Activated CD4-positive, CD25-positive, alpha-beta regulatory T cell treated with anti-CD3 and anti-CD28 coated beads, Interleukin-2, amount 50 U/mL, for 24 hours (primary cell): Measurements from ENCODE around the gene EDEM1.
"Not testable (repeated sequence)": the region's sequence is repeated elsewhere in the genome, so short reads cannot be mapped to it uniquely, and the experiment has no call there.

ENCODE experiments used
- ATAC-seq, 2 donors: fragments of 150-1000 bp; cut with Tn5 transposase; one replicate each; pipeline ENCODE4 v1.10.0; 2021; ENCODE audit warnings: mild to moderate bottlenecking in 1 of 2, moderate library complexity in 1 of 2

Gene EDEM1

GRCh38 chr3:5238545-5238944 lies 51.0 kb downstream of the EDEM1 start:
- ATAC-seq: no peak

- no peak for ATAC-seq
Measured at GRCh38 chr3:5239602-5240001, 52.1 kb downstream of the EDEM1 start.

- ATAC-seq: no peak
Measured at GRCh38 chr3:5240740-5241139, 53.2 kb downstream of the EDEM1 start.

- not testable (repeated sequence) for ATAC-seq
Measured at GRCh38 chr3:5242785-5243184, 55.3 kb downstream of the EDEM1 start.

- no peak for ATAC-seq
Measured at GRCh38 chr3:5245927-5246326, 58.4 kb downstream of the EDEM1 start.

- ATAC-seq: no peak
Measured at GRCh38 chr3:5248822-5249221, 61.3 kb downstream of the EDEM1 start.

- ATAC-seq: no peak
Measured at GRCh38 chr3:5250467-5251195, 63.1 kb downstream of the EDEM1 start.

GRCh38 chr3:5251196-5251583 lies 63.7 kb downstream of the EDEM1 start:
- no peak for ATAC-seq

GRCh38 chr3:5252131-5252530 lies 64.6 kb downstream of the EDEM1 start:
- no peak for ATAC-seq

- ATAC-seq: no peak
Measured at GRCh38 chr3:5254281-5255048, 67.0 kb downstream of the EDEM1 start.

- ATAC-seq: no peak
Measured at GRCh38 chr3:5255404-5256344, 68.2 kb downstream of the EDEM1 start.

- no peak for ATAC-seq
Measured at GRCh38 chr3:5258526-5258925, 71.0 kb downstream of the EDEM1 start.

- ATAC-seq: no peak
Measured at GRCh38 chr3:5260992-5261501, 73.5 kb downstream of the EDEM1 start.

- no peak for ATAC-seq
Measured at GRCh38 chr3:5262507-5262906, 75.0 kb downstream of the EDEM1 start.

GRCh38 chr3:5264093-5264600 lies 76.6 kb downstream of the EDEM1 start:
- no peak for ATAC-seq

- no peak for ATAC-seq
Measured at GRCh38 chr3:5264896-5265770, 77.6 kb downstream of the EDEM1 start.

- ATAC-seq: no peak
Measured at GRCh38 chr3:5267252-5267651, 79.7 kb downstream of the EDEM1 start.

- ATAC-seq: no peak
Measured at GRCh38 chr3:5267889-5268288, 80.4 kb downstream of the EDEM1 start.
